CD4-positive, alpha-beta memory T cell (primary cell): ENCODE data around the gene ESRRA. TPM values are rescaled to one million over a fixed set of nuclear protein-coding genes. Genes with fewer than 3 reads are reported as not detected.

Experiments
- CTCF ChIA-PET: fragments of 350-600 bp; sonication (Branson Sonifier 250); formaldehyde crosslinking; loops from one replicate; lab custom pipeline; 2021; ENCODE audit warnings: inconsistent platforms; ENCODE audit not compliant: partially characterized antibody; lab: Charles Lee
- POLR2A ChIA-PET: fragments of 350-600 bp; sonication (Branson Sonifier 250); formaldehyde crosslinking; loops from one replicate; lab custom pipeline; 2021; ENCODE audit not compliant: partially characterized antibody; lab: Charles Lee
- DNase-seq, 5 donors: peaks; one replicate each; pipeline versions ENCODE4 v3.0.0 to v3.0.0-alpha.2; 2020 to 2022; ENCODE audit warnings: mixed read lengths in 1 of 5
- H3K27ac ChIP-seq: one replicate; pipeline ENCODE4 v1.7.0; 2013; ENCODE audit warnings: low read depth, low read length
- H3K27me3 ChIP-seq: 2 replicates; pipeline ENCODE4 v1.7.0; 2013; ENCODE audit warnings: mild to moderate bottlenecking, low read length, moderate library complexity; ENCODE audit not compliant: insufficient read depth
- H3K36me3 ChIP-seq: 2 replicates; pipeline ENCODE4 v1.7.0; 2013; ENCODE audit warnings: mild to moderate bottlenecking, low read length, moderate library complexity; ENCODE audit not compliant: insufficient read depth
- H3K4me1 ChIP-seq: 2 replicates; pipeline ENCODE4 v1.7.0; 2013; ENCODE audit warnings: mild to moderate bottlenecking, low read length, moderate library complexity; ENCODE audit not compliant: insufficient read depth
- H3K4me3 ChIP-seq, 2 donors: one replicate each; pipeline ENCODE4 v1.7.0; 2013; ENCODE audit warnings: low read length in 2 of 2, mild to moderate bottlenecking in 1 of 2
- H3K9me3 ChIP-seq, 2 donors: one replicate each; pipeline ENCODE4 v1.7.0; 2013; ENCODE audit warnings: low read length in 2 of 2, control low read depth in 1 of 2; ENCODE audit not compliant: control insufficient read depth in 1 of 2
- H3K27ac Mint-ChIP-seq, 7 donors: one replicate each; pipeline ENCODE4 v1.8.0; 2020 to 2021; ENCODE audit warnings: mixed read lengths in 7 of 7, mild to moderate bottlenecking in 6 of 7, inconsistent platforms in 3 of 7, moderate library complexity in 3 of 7
- H3K27me3 Mint-ChIP-seq, 2 donors: one replicate each; pipeline ENCODE4 v1.8.0; 2020 to 2021; ENCODE audit warnings: mixed read lengths in 2 of 2
- H3K36me3 Mint-ChIP-seq, 2 donors: one replicate each; pipeline ENCODE4 v1.8.0; 2020 to 2021; ENCODE audit warnings: mixed read lengths in 2 of 2, inconsistent platforms in 1 of 2, mild to moderate bottlenecking in 1 of 2
- H3K4me1 Mint-ChIP-seq, 4 donors: one replicate each; pipeline ENCODE4 v1.8.0; 2020 to 2021; ENCODE audit warnings: mixed read lengths in 4 of 4, mild to moderate bottlenecking in 1 of 4
- H3K4me3 Mint-ChIP-seq, 8 donors: one replicate each; pipeline ENCODE4 v1.8.0; 2020 to 2021; ENCODE audit warnings: mixed read lengths in 8 of 8, mild to moderate bottlenecking in 7 of 8, moderate library complexity in 6 of 8, inconsistent platforms in 3 of 8
- H3K9me3 Mint-ChIP-seq, 8 donors: one replicate each; pipeline ENCODE4 v1.8.0; 2020 to 2021; ENCODE audit warnings: mixed read lengths in 8 of 8, mild to moderate bottlenecking in 5 of 8, inconsistent platforms in 3 of 8, moderate library complexity in 1 of 8
- intact Hi-C: fragments of 100-400 bp; cut with micrococcal nuclease; formaldehyde crosslinking; loops from one replicate; pipeline ENCODE4 v1.15.1; 2023
- polyA plus RNA-seq, 2 donors: library from polyadenylated mRNA; unstranded; fragments of 300-500 nt; fragmentation: Illumina TruSeq; gene quantifications; one replicate each; pipeline ENCODE4 v1.2.3, GENCODE V29; 2021
- total RNA-seq, 2 experiments: library from RNA; stranded (reverse); gene quantifications; one replicate each; pipeline ENCODE4 v1.2.3, GENCODE V29; 2021

The ESRRA gene
- total and polyA plus RNA-seq, 4 experiments from 2014 or later = 4.4 to 31.9 (median 20.9) TPM

DNA sequence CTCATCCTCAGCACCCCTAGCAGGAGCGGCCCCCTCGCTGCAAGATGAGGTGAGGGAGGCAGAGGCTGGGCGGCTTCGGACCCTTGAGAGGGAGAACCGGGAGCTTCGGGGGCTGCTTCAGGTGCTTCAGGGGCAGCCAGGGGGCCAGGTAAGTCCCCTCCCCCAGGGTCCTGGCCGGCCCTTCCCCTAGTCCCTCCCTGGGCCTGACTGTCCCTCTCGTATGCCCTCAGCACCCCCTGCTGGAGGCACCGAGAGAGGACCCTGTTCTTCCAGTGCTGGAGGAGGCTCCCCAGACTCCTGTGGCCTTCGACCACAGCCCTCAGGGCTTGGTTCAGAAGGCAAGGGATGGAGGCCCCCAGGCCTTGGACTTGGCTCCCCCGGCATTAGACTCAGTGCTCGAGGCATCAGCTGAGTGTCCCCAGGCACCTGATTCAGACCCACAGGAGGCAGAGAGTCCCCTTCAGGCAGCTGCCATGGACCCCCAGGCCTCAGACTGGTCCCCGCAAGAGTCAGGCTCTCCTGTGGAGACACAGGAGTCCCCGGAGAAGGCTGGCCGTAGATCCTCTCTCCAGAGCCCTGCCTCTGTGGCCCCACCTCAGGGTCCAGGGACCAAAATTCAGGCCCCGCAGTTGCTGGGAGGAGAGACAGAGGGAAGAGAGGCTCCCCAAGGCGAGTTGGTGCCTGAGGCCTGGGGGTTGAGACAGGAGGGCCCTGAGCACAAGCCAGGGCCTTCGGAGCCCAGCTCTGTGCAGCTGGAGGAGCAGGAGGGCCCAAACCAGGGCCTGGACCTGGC, 38.6 kb downstream of the ESRRA start:
- Histone ChIP-seq H3K9me3 (no peaks in the 10 kb centered on the region), H3K36me3 (peaks cover 29% of the 10 kb centered on the region), H3K27ac (no peak overlapping the region), H3K4me1 (peaks cover 40% of the 10 kb centered on the region), H3K4me3 (no peak overlapping the region), H3K27me3 (no peaks in the 10 kb centered on the region)
- H3K27me3 Mint-ChIP-seq = no peaks in the 10 kb centered on the region
- peaks cover 18 to 37% (median 28%) of the 10 kb centered on the region in 4 donors for H3K4me1 Mint-ChIP-seq
- ChIA-PET CTCF (interaction anchor here (1.6 to 4.9 kb wide), 2 partner anchors 27 to 139 kb away, joined by 5 to 40 read pairs; partner anchors contain the start of genes PRDX5 and TRMT112), POLR2A (interaction anchor here (9.7 kb wide), 1 partner anchor 27 kb away, joined by 153 read pairs; the partner anchor contains the start of genes PRDX5 and TRMT112)
- H3K36me3 Mint-ChIP-seq = peaks cover 8 to 32% of the 10 kb centered on the region in 2 donors
- no peak for DNase-seq
- no peak overlapping the region for H3K27ac Mint-ChIP-seq
- intact Hi-C loops = no loop called here
- H3K9me3 Mint-ChIP-seq = no peaks in the 10 kb centered on the region
- H3K4me3 Mint-ChIP-seq = no peak overlapping the region

DNA sequence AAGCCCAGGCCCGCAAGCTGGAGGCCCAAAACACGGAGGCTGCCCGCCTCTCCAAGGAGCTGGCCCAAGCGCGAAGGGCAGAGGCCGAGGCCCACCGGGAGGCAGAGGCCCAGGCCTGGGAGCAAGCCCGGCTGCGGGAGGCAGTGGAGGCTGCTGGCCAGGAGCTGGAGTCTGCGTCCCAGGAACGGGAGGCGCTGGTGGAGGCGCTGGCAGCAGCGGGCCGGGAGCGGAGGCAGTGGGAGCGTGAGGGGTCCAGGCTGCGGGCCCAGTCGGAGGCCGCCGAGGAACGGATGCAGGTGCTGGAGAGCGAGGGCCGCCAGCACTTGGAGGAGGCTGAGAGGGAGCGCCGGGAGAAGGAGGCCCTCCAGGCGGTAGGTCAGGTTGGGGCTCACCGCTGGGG, 39.5 kb downstream of the ESRRA start:
- Mint-ChIP-seq H3K27me3 (no peaks in the 10 kb centered on the region), H3K4me3 (no peak overlapping the region), H3K4me1 (peaks cover 11 to 29% (median 20%) of the 10 kb centered on the region in 4 donors), H3K27ac (peak overlapping the region in 1 of 7 donors; percentile 48), H3K9me3 (no peaks in the 10 kb centered on the region), H3K36me3 (peaks cover 8 to 26% of the 10 kb centered on the region in 2 donors)
- no peaks in the 10 kb centered on the region for H3K9me3 ChIP-seq
- no peak for DNase-seq
- ChIA-PET CTCF (interaction anchor here (1.1 to 1.6 kb wide), 2 partner anchors 27 to 139 kb away, joined by 5 read pairs; partner anchors contain the start of gene PRDX5), POLR2A (interaction anchor here (1.0 to 9.7 kb wide), 2 partner anchors 27 kb away, joined by 3 to 153 read pairs; partner anchors contain the start of genes PRDX5 and TRMT112)
- intact Hi-C loops = no loop called here
- no peak overlapping the region for H3K4me3 ChIP-seq
- no peak overlapping the region for H3K27ac ChIP-seq
- peaks cover 31% of the 10 kb centered on the region for H3K36me3 ChIP-seq
- H3K4me1 ChIP-seq = peaks cover 32% of the 10 kb centered on the region
- no peaks in the 10 kb centered on the region for H3K27me3 ChIP-seq

DNA sequence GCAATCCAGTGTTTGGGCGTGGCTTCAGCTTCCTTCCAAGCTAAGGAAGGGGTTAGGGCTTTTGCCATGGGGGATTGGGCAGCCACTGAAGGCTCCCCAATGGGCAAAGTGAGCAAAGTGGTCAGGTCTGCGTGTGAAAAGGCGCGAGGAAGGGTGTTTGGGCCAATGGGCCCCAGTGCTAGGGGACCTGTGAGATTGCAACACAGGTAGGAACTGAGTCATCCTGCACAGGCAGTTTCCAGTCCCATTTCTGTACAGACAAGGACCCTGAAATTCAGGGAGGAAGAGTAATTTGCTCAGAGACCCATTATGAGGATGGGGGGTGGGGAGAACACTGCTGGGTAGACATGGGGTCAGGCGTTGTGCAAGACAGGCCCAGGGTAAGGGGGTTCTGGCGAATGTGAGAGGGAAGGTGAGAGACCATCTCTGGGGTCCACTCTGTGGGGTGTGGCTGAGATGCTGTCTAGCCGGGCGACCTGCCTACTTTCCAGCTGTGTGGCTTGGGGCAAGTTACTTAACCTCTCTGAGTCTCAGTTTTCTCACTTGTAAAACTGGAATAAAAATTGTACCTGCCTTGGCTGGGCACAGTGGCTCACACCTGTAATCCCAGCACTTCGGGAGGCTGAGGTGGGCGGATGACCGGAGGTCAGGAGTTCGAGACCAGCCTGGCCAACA, 42.0 kb downstream of the ESRRA start:
- peak overlapping the region in 1 of 8 donors; percentile 48 for H3K4me3 Mint-ChIP-seq
- Histone ChIP-seq H3K4me3 (no peak overlapping the region), H3K9me3 (no peaks in the 10 kb centered on the region), H3K27ac (no peak overlapping the region), H3K27me3 (no peaks in the 10 kb centered on the region), H3K36me3 (peaks cover 31% of the 10 kb centered on the region), H3K4me1 (peaks cover 7% of the 10 kb centered on the region)
- no peaks in the 10 kb centered on the region for H3K27me3 Mint-ChIP-seq
- DNase-seq = no peak
- intact Hi-C loops = no loop called here
- H3K27ac Mint-ChIP-seq = peak overlapping the region in 1 of 7 donors; percentile 32
- CTCF ChIA-PET = no interaction called here
- H3K36me3 Mint-ChIP-seq = peaks cover 8 to 28% of the 10 kb centered on the region in 2 donors
- peaks cover 0 to 9% (median 8%) of the 10 kb centered on the region in 4 donors for H3K4me1 Mint-ChIP-seq
- no peaks in the 10 kb centered on the region for H3K9me3 Mint-ChIP-seq
- POLR2A ChIA-PET = no interaction called here

DNA sequence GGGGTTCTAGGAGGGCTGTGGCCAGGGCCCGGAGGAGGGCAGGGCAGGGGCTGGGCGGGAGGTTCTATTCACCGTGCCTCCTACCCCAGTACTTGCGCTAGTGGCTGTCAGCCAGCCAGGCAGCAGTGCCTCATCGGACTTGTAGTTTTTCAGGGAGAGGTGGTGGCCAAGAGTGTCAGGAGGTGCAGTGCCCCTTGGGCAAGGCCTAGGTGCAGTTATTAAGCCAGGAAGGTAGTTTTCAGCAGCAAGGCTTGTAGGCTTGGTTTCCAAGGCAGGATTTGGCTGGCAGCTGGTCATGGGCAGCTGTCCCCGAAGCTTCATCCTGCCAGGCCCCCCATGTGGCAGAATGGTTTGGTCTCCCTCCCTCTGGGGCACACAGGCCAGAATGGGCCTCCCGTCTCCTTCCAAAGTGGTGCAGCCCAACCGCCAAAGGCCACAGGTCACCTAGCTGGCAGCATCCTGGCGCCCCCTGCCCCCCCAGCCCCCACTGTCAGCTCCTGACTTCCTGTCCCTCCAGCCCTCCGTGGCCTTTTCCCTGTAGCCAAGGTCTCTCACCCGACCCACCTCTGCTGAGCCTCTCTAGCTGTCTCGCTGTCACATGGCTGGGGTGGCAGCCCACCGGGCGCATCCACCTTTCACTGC, 43.2 kb downstream of the ESRRA start:
- H3K4me3 ChIP-seq = no peak overlapping the region
- H3K4me1 ChIP-seq = peaks cover under 1% of the 10 kb centered on the region
- H3K27ac ChIP-seq = no peak overlapping the region
- Mint-ChIP-seq H3K4me3 (no peak overlapping the region), H3K4me1 (peaks cover 0 to 5% (median 4%) of the 10 kb centered on the region in 4 donors), H3K27ac (no peak overlapping the region), H3K36me3 (peaks cover 8 to 26% of the 10 kb centered on the region in 2 donors), H3K9me3 (no peaks in the 10 kb centered on the region), H3K27me3 (no peaks in the 10 kb centered on the region)
- intact Hi-C loops = no loop called here
- ChIA-PET POLR2A (interaction anchor here (0.6 kb wide), 1 partner anchor 39 kb away, joined by 3 read pairs; no protein-coding TSS in a partner anchor), CTCF (interaction anchor here (1.0 kb wide), 1 partner anchor 11 kb away, joined by 3 read pairs; no protein-coding TSS in a partner anchor)
- peaks cover 28% of the 10 kb centered on the region for H3K36me3 ChIP-seq
- H3K27me3 ChIP-seq = no peaks in the 10 kb centered on the region
- no peaks in the 10 kb centered on the region for H3K9me3 ChIP-seq
- DNase-seq = no peak

DNA sequence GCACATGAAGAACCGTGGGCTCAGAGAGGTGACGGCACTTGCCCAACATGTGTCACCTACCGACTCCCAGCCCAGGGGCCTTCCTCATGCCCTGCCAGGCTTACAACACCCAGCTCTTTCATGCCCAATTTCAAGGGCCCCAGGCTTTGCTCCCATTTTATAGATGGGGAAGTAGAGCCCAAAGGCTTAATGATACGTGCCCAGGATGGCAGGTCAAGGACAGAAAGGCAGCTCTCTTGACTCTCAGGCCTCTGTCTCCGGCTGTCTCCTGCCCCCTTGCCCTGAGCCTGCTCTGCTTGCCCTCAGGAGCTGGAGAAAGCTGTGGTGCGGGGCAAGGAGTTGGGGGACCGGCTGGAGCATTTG, 43.7 kb downstream of the ESRRA start:
- Histone ChIP-seq H3K27me3 (no peaks in the 10 kb centered on the region), H3K4me3 (no peak overlapping the region), H3K4me1 (no peaks in the 10 kb centered on the region), H3K36me3 (peaks cover 23% of the 10 kb centered on the region), H3K27ac (no peak overlapping the region), H3K9me3 (no peaks in the 10 kb centered on the region)
- H3K4me3 Mint-ChIP-seq = no peak overlapping the region
- H3K27ac Mint-ChIP-seq = no peak overlapping the region
- H3K27me3 Mint-ChIP-seq = no peaks in the 10 kb centered on the region
- POLR2A ChIA-PET = no interaction called here
- H3K4me1 Mint-ChIP-seq = peaks cover 0 to 5% (median 4%) of the 10 kb centered on the region in 4 donors
- H3K9me3 Mint-ChIP-seq = no peaks in the 10 kb centered on the region
- CTCF ChIA-PET = interaction anchor here (1.0 kb wide), 1 partner anchor 11 kb away, joined by 3 read pairs; no protein-coding TSS in a partner anchor
- intact Hi-C loops = no loop called here
- no peak for DNase-seq
- peaks cover 8 to 26% of the 10 kb centered on the region in 2 donors for H3K36me3 Mint-ChIP-seq

DNA sequence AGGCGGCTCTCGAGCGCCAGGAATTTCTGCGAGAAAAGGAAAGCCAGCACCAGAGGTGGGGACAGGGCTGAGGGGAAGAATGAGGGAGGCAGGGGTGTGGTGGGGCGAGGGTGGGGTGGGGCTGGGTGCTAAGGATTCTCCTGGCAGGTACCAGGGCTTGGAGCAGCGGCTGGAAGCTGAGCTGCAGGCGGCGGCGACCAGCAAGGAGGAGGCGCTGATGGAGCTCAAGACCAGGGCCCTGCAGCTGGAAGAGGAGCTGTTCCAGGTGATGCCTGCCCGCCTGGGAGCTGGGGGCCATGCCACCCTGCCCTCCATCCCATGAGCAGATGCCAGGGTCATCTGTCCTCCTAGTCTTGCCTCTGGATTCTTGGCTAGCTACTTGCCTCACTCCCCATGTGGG, 44.1 kb downstream of the ESRRA start:
- Mint-ChIP-seq H3K9me3 (no peaks in the 10 kb centered on the region), H3K27me3 (no peaks in the 10 kb centered on the region), H3K36me3 (peaks cover 8 to 26% of the 10 kb centered on the region in 2 donors), H3K27ac (no peak overlapping the region), H3K4me1 (peaks cover 0 to 5% (median 4%) of the 10 kb centered on the region in 4 donors), H3K4me3 (no peak overlapping the region)
- Histone ChIP-seq H3K4me1 (no peaks in the 10 kb centered on the region), H3K27me3 (no peaks in the 10 kb centered on the region), H3K9me3 (no peaks in the 10 kb centered on the region), H3K4me3 (no peak overlapping the region), H3K36me3 (peaks cover 19% of the 10 kb centered on the region), H3K27ac (no peak overlapping the region)
- intact Hi-C loops = no loop called here
- CTCF ChIA-PET = interaction anchor here (1.0 kb wide), 1 partner anchor 10 kb away, joined by 3 read pairs; no protein-coding TSS in a partner anchor
- DNase-seq = no peak
- POLR2A ChIA-PET = no interaction called here
